WTC11 (cell line): ENCODE results near the gene MRTFA. TPM values are rescaled to one million over a fixed set of nuclear protein-coding genes. Genes with fewer than 3 reads are reported as not detected.
A peak's percentile ranks its signal among the peaks of the same experiment; 100 is the strongest.

Experiments used
- ATAC-seq: fragments of 200-7000 bp; cut with Tn5 transposase; 2 replicates; pipeline ENCODE4 v1.10.0; 2021; ENCODE audit warnings: mild to moderate bottlenecking, moderate library complexity
- CTCF ChIA-PET: fragments of 300-600 bp; sonication (Branson Sonifier 250); formaldehyde crosslinking; loops from one replicate; lab custom pipeline; 2021; ENCODE audit warnings: antibody characterized with exemption; lab: Charles Lee
- POLR2A ChIA-PET: fragments of 350-600 bp; sonication (Branson Sonifier 250); formaldehyde crosslinking; loops from one replicate; lab custom pipeline; 2021; ENCODE audit warnings: antibody characterized with exemption; lab: Charles Lee
- DNase-seq: peaks from one replicate; pipeline ENCODE4 v3.0.0; 2021; ENCODE audit warnings: low spot score
- H3K27ac Mint-ChIP-seq: 2 replicates; pipeline ENCODE4 v1.8.0; 2021; ENCODE audit warnings: mixed read lengths
- H3K27me3 Mint-ChIP-seq: 2 replicates; pipeline ENCODE4 v1.8.0; 2021; ENCODE audit warnings: low read depth, mild to moderate bottlenecking, moderate library complexity, mixed read lengths
- H3K36me3 Mint-ChIP-seq: 2 replicates; pipeline ENCODE4 v1.8.0; 2021; ENCODE audit warnings: mixed read lengths
- H3K4me1 Mint-ChIP-seq: 2 replicates; pipeline ENCODE4 v1.8.0; 2022; ENCODE audit warnings: mixed read lengths
- H3K4me3 Mint-ChIP-seq: 2 replicates; pipeline ENCODE4 v1.8.0; 2021; ENCODE audit warnings: mild to moderate bottlenecking, moderate library complexity, mixed read lengths
- H3K9me3 Mint-ChIP-seq: 2 replicates; pipeline ENCODE4 v1.8.0; 2021; ENCODE audit warnings: mixed read lengths
- AR ChIP-seq: fragments of 250-450 bp; sonication (Bioruptor Pico); IDR thresholded peaks from 2 replicates; pipeline ENCODE4 v1.9.0; 2021; ENCODE audit warnings: mild to moderate bottlenecking
- ELF4 ChIP-seq: sonication (generic); formaldehyde crosslinking; IDR thresholded peaks from 2 replicates; pipeline ENCODE4 v1.8.1; 2022; ENCODE audit warnings: low read depth, mild to moderate bottlenecking, moderate library complexity, missing genetic modification reagents
- IRF2 ChIP-seq: sonication (generic); formaldehyde crosslinking; IDR thresholded peaks from 2 replicates; pipeline ENCODE4 v1.8.0; 2022; ENCODE audit warnings: low read depth, missing genetic modification reagents, borderline replicate concordance
- MXD4 ChIP-seq: fragments of 250-450 bp; sonication (Bioruptor Pico); IDR thresholded peaks from 2 replicates; pipeline ENCODE4 v1.8.0; 2021; ENCODE audit warnings: mild to moderate bottlenecking, moderate library complexity, borderline replicate concordance
- NR3C1 ChIP-seq: sonication (generic); formaldehyde crosslinking; conservative IDR thresholded peaks from 2 replicates; pipeline ENCODE4 v1.8.1; 2023; ENCODE audit warnings: low read depth, mild to moderate bottlenecking, missing genetic modification reagents
- OVOL2 ChIP-seq: fragments of 250-450 bp; sonication (Bioruptor Pico); IDR thresholded peaks from 2 replicates; pipeline ENCODE4 v1.9.0; 2021; ENCODE audit warnings: mild to moderate bottlenecking, borderline replicate concordance
- PREB ChIP-seq: sonication (generic); formaldehyde crosslinking; IDR thresholded peaks from 2 replicates; pipeline ENCODE4 v1.8.1; 2022; ENCODE audit warnings: mild to moderate bottlenecking, missing genetic modification reagents, moderate library complexity, borderline replicate concordance
- TEAD1 ChIP-seq: sonication (generic); formaldehyde crosslinking; IDR thresholded peaks from 2 replicates; pipeline ENCODE4 v1.8.0; 2022; ENCODE audit warnings: mild to moderate bottlenecking, missing genetic modification reagents
- USF2 ChIP-seq: sonication (generic); formaldehyde crosslinking; IDR thresholded peaks from 2 replicates; pipeline ENCODE4 v1.8.1; 2023; ENCODE audit warnings: mild to moderate bottlenecking, missing genetic modification reagents, moderate library complexity
- ZBTB21 ChIP-seq: sonication (generic); formaldehyde crosslinking; IDR thresholded peaks from 2 replicates; pipeline ENCODE4 v1.8.1; 2023; ENCODE audit warnings: mild to moderate bottlenecking, missing genetic modification reagents, borderline replicate concordance
- ZBTB43 ChIP-seq: sonication (generic); formaldehyde crosslinking; IDR thresholded peaks from 2 replicates; pipeline ENCODE4 v1.8.1; 2023; ENCODE audit warnings: mild to moderate bottlenecking, missing genetic modification reagents
- ZMAT4 ChIP-seq: fragments of 250-450 bp; sonication (Bioruptor Pico); IDR thresholded peaks from 2 replicates; pipeline ENCODE4 v1.9.0; 2021; ENCODE audit warnings: mild to moderate bottlenecking
- ZNF317 ChIP-seq: sonication (generic); formaldehyde crosslinking; IDR thresholded peaks from 2 replicates; pipeline ENCODE4 v1.8.1; 2023; ENCODE audit warnings: low read depth, mild to moderate bottlenecking, moderate library complexity, missing genetic modification reagents, borderline replicate concordance
- ZNF396 ChIP-seq: fragments of 250-450 bp; sonication (Bioruptor Pico); IDR thresholded peaks from 2 replicates; pipeline ENCODE4 v1.8.0; 2021; ENCODE audit warnings: mild to moderate bottlenecking, moderate library complexity, borderline replicate concordance
- ZNF416 ChIP-seq: fragments of 250-450 bp; sonication (Bioruptor Pico); IDR thresholded peaks from 2 replicates; pipeline ENCODE4 v1.9.0; 2021; ENCODE audit warnings: mild to moderate bottlenecking, inconsistent platforms
- total RNA-seq: library from RNA; stranded (reverse); gene quantifications from 3 replicates; pipeline ENCODE4 v1.2.3, GENCODE V29; 2021

Gene MRTFA
- total RNA-seq, 1 experiment from 2014 or later = 48.4 TPM

- TF ChIP-seq AR (CRISPR knock-in tag) (no peak), ELF4 (CRISPR knock-in tag) (no peak), IRF2 (no peak), TEAD1 (CRISPR knock-in tag) (no peak), MXD4 (no peak)
Measured at GRCh38 chr22:40479126-40479800, 157.3 kb downstream of the MRTFA start (continued).

- Mint-ChIP-seq H3K27ac (peak overlapping the region; percentile 87), H3K4me1 (peaks cover 27% of the 10 kb centered on the region), H3K36me3 (no peaks in the 10 kb centered on the region), H3K27me3 (no peaks in the 10 kb centered on the region), H3K9me3 (no peaks in the 10 kb centered on the region; the same call in 1 of the 2 replicates), H3K4me3 (no peak overlapping the region)
- ATAC-seq (no peak), DNase-seq (no peak)
- TF ChIP-seq ZBTB43 (CRISPR knock-in tag) = no peak
- TF ChIP-seq ZMAT4 (CRISPR knock-in tag) = no peak
- no peak for TF ChIP-seq USF2 (CRISPR knock-in tag)
- TF ChIP-seq PREB (CRISPR knock-in tag) = no peak
- TF ChIP-seq ZNF416 (CRISPR knock-in tag) = no peak
- TF ChIP-seq NR3C1 (CRISPR knock-in tag) = no peak
- TF ChIP-seq ZBTB21 (CRISPR knock-in tag) = no peak
- no peak for TF ChIP-seq OVOL2
- TF ChIP-seq ZNF317 = no peak
- no peak for TF ChIP-seq IRF2
- TF ChIP-seq ZNF396 (CRISPR knock-in tag) = no peak
- ChIA-PET POLR2A (no interaction called here), CTCF (interaction anchor here (0.8 to 1.3 kb wide), 2 partner anchors 8 to 9 kb away, joined by 3 to 8 read pairs; no protein-coding TSS in a partner anchor)
Measured at GRCh38 chr22:40478338-40479125, 158.0 kb downstream of the MRTFA start.
